Gastrocnemius medialis (tissue), 4 donors: ENCODE results near the gene DNMT1.

Experiments used
- POLR2A ChIP-seq, 2 donors: fragments of 450-650 bp; IDR thresholded peaks; one replicate each; pipeline ENCODE4 v1.6.1; 2017; ENCODE audit warnings: antibody characterized with exemption in 2 of 2, mild to moderate bottlenecking in 2 of 2, moderate library complexity in 2 of 2
- TF ChIP-seq, protein P1 (sequence below), 5 experiments: fragments of 450-650 bp in 3 of 5; fragments of 200-600 bp in 2 of 5; sonication (generic) in 2 of 5; IDR thresholded peaks in 4 of 5; conservative IDR thresholded peaks in 1 of 5; 1 replicate in 4 of 5; 2 replicates in 1 of 5; pipeline ENCODE4 v1.5.1; 2016 to 2019; ENCODE audit warnings: antibody characterized with exemption in 5 of 5, mild to moderate bottlenecking in 3 of 5, moderate library complexity in 3 of 5

DNA sequence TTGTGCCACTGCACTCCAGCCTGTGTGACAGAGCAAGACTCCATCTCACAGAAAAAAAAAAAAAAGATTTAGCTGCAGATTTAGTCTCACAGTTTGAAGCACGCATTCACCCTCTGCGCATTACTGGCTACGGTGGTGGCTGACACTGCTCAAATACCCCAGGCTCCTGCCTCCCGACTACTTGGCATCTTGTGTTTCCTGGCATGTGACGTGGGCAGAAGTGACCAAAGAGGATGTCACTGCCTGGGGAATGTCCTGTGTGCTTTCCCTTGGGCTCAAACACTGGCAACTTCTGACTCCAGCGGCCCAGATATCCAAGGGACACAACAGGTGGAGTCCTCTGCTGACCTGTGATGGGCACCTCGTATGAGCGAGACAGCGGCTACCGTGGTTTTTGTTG, 50.4 kb downstream of the DNMT1 start:
- TF ChIP-seq, protein P1, sequence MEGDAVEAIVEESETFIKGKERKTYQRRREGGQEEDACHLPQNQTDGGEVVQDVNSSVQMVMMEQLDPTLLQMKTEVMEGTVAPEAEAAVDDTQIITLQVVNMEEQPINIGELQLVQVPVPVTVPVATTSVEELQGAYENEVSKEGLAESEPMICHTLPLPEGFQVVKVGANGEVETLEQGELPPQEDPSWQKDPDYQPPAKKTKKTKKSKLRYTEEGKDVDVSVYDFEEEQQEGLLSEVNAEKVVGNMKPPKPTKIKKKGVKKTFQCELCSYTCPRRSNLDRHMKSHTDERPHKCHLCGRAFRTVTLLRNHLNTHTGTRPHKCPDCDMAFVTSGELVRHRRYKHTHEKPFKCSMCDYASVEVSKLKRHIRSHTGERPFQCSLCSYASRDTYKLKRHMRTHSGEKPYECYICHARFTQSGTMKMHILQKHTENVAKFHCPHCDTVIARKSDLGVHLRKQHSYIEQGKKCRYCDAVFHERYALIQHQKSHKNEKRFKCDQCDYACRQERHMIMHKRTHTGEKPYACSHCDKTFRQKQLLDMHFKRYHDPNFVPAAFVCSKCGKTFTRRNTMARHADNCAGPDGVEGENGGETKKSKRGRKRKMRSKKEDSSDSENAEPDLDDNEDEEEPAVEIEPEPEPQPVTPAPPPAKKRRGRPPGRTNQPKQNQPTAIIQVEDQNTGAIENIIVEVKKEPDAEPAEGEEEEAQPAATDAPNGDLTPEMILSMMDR (IDR thresholded peaks at IDR 0.05 in 4 of 5, conservative IDR thresholded peaks at IDR 0.05 in 1 of 5), result no peak
- no peak for TF ChIP-seq POLR2A (IDR thresholded peaks at IDR 0.05)
